Uterus (tissue), 2 donors: ENCODE results near the gene FAM199X.

Experiments
- POLR2A ChIP-seq, 2 donors: fragments of 450-650 bp; IDR thresholded peaks; one replicate each; pipeline ENCODE4 v1.6.1; 2016; ENCODE audit warnings: antibody characterized with exemption in 2 of 2, mild to moderate bottlenecking in 1 of 2, moderate library complexity in 1 of 2
- TF ChIP-seq, protein P1 (sequence below), 4 experiments: fragments of 200-600 bp in 2 of 4; fragments of 450-650 bp in 2 of 4; sonication (generic) in 2 of 4; IDR thresholded peaks; one replicate each; pipeline ENCODE4 v1.5.1; 2016 to 2019; ENCODE audit warnings: antibody characterized with exemption in 4 of 4, mild to moderate bottlenecking in 2 of 4, moderate library complexity in 1 of 4

DNA sequence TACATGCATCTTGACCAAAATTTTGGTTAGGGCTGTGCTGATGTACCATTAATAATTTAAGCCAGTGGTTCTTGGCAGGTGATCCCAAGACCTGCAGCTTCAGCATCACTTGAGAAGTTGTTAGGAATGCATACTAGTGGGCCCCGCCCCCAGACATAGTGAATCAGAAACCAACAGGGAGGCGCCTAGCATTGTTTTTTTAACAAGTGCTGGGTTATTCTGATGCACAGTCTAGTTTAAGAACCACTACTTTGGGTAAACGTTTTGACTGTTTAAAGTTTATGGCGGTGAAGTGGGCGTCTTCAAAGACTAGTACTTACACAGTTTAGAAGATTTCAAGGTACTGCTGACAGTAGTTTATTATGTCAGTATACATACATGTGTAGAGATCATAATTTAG lies 23.6 kb downstream of the FAM199X start:
- no peak for TF ChIP-seq POLR2A (IDR thresholded peaks at IDR 0.05)
- TF ChIP-seq, protein P1, sequence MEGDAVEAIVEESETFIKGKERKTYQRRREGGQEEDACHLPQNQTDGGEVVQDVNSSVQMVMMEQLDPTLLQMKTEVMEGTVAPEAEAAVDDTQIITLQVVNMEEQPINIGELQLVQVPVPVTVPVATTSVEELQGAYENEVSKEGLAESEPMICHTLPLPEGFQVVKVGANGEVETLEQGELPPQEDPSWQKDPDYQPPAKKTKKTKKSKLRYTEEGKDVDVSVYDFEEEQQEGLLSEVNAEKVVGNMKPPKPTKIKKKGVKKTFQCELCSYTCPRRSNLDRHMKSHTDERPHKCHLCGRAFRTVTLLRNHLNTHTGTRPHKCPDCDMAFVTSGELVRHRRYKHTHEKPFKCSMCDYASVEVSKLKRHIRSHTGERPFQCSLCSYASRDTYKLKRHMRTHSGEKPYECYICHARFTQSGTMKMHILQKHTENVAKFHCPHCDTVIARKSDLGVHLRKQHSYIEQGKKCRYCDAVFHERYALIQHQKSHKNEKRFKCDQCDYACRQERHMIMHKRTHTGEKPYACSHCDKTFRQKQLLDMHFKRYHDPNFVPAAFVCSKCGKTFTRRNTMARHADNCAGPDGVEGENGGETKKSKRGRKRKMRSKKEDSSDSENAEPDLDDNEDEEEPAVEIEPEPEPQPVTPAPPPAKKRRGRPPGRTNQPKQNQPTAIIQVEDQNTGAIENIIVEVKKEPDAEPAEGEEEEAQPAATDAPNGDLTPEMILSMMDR (IDR thresholded peaks at IDR 0.05): no peak
